Measurements from ENCODE around the gene CNTN4.

CNTN4 gene

DNA sequence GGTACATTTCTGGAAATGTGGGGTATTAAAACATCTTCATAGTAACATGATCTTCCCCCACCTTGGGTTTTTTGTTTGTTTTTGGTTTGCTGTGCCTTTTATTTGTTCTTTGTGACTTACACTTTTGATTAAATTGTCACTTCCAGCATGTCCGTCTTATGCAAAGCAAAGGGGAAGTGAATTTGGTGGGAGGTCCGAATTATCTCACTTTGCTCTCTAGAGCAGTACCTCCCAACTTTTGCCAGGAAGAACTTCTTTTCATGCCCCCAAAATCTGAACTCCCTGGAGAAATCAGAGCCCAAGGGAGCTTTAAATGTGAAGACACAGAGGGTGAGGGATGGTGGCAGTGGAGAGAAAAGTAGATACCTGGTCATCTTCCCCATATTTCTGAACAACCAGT, 838.4 kb downstream of the CNTN4 start:
- Histone ChIP-seq H4K20me1 (ENCODE audit: insufficient read depth, low read length) (no peaks in the 10 kb centered on the region), H2AFZ (ENCODE audit: low read length) (no peak overlapping the region), H3K79me2 (ENCODE audit: low read length) (no peaks in the 10 kb centered on the region), H3F3A (ENCODE audit: insufficient read depth, low read length) (peaks cover 14% of the 10 kb centered on the region), H3K27ac (ENCODE audit: low read length) (no peak overlapping the region), H3K9ac (ENCODE audit: low read length) (no peak overlapping the region), H3K4me3 (ENCODE audit: low read length) (no peak overlapping the region), H3K4me2 (ENCODE audit: low read depth, low read length) (no peak overlapping the region), H3K27me3 (replicated peaks; ENCODE audit: insufficient read depth, low read length) (no peaks in the 10 kb centered on the region), H3K4me1 (ENCODE audit: low read length) (peaks cover 23% of the 10 kb centered on the region), H3K9me2 (replicated peaks; ENCODE audit: insufficient read depth, low read length) (no peaks in the 10 kb centered on the region), H3K9me3 (replicated peaks; ENCODE audit: insufficient read depth, low read length) (no peaks in the 10 kb centered on the region), H3K36me3 (replicated peaks; ENCODE audit: insufficient read depth, low read length) (no peaks in the 10 kb centered on the region)
- DNase-seq = no peak
- no peak for TF ChIP-seq EZH2phosphoT487 (IDR thresholded peaks at IDR 0.05; ENCODE audit: low read length)
- no peak for TF ChIP-seq EZH2 (optimal IDR thresholded peaks at IDR 0.05; ENCODE audit: low read depth, low read length)
- TF ChIP-seq, protein P1, sequence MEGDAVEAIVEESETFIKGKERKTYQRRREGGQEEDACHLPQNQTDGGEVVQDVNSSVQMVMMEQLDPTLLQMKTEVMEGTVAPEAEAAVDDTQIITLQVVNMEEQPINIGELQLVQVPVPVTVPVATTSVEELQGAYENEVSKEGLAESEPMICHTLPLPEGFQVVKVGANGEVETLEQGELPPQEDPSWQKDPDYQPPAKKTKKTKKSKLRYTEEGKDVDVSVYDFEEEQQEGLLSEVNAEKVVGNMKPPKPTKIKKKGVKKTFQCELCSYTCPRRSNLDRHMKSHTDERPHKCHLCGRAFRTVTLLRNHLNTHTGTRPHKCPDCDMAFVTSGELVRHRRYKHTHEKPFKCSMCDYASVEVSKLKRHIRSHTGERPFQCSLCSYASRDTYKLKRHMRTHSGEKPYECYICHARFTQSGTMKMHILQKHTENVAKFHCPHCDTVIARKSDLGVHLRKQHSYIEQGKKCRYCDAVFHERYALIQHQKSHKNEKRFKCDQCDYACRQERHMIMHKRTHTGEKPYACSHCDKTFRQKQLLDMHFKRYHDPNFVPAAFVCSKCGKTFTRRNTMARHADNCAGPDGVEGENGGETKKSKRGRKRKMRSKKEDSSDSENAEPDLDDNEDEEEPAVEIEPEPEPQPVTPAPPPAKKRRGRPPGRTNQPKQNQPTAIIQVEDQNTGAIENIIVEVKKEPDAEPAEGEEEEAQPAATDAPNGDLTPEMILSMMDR (IDR thresholded peaks at IDR 0.05; ENCODE audit: low read length) = no peak

DNA sequence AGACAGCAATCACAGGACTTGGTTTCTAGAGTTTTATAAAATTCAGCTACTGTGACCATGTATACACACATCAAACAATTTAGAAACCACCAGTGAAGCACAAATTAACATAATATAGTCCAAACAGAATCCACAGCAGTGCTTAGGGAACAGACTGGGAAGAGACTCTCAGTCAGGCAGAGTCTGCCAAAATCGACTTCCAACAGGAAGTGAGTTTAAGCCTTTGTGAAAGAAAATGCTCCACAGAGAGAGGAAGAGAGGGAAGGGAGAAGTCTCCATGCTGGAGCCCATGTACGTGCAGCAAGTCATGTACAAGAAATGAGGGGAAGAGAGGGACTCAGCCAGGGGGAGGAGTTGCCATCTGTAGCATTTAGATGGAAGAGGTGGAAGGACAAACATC, 838.9 kb downstream of the CNTN4 start:
- Histone ChIP-seq H3K27ac (ENCODE audit: low read length) (no peak overlapping the region), H3K9me2 (replicated peaks; ENCODE audit: insufficient read depth, low read length) (no peaks in the 10 kb centered on the region), H3K36me3 (replicated peaks; ENCODE audit: insufficient read depth, low read length) (no peaks in the 10 kb centered on the region), H3K9me3 (replicated peaks; ENCODE audit: insufficient read depth, low read length) (no peaks in the 10 kb centered on the region), H3K27me3 (replicated peaks; ENCODE audit: insufficient read depth, low read length) (no peaks in the 10 kb centered on the region), H3K79me2 (ENCODE audit: low read length) (no peaks in the 10 kb centered on the region), H4K20me1 (ENCODE audit: insufficient read depth, low read length) (no peaks in the 10 kb centered on the region), H3F3A (ENCODE audit: insufficient read depth, low read length) (peaks cover 14% of the 10 kb centered on the region), H3K4me3 (ENCODE audit: low read length) (no peak overlapping the region), H3K4me2 (ENCODE audit: low read depth, low read length) (no peak overlapping the region), H3K4me1 (ENCODE audit: low read length) (peaks cover 23% of the 10 kb centered on the region), H2AFZ (ENCODE audit: low read length) (no peak overlapping the region), H3K9ac (ENCODE audit: low read length) (no peak overlapping the region)
- no peak for DNase-seq
- TF ChIP-seq EZH2phosphoT487 (IDR thresholded peaks at IDR 0.05; ENCODE audit: low read length) (no peak), EZH2 (optimal IDR thresholded peaks at IDR 0.05; ENCODE audit: low read depth, low read length) (no peak)

DNA sequence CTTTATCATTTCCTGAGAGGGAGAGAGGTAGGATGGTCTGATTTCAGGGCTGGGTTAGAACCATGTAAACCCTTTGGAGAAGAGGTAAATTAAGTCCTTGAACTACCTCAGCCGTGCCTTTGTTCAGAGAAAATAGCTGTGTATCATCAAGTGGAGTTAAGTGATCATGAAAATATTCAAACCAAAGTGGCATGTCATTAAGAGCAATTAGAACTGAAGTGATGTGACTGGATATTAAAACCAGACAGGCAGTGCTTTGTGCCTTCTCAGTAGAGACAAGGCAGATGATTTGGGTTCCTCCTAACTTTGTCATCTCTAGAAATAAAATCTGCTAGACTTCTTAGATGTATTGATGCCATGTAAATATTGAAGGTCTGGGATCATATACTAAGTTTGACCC, 840.0 kb downstream of the CNTN4 start:
- no peaks in the 10 kb centered on the region for H3K36me3 ChIP-seq (replicated peaks; ENCODE audit: insufficient read depth, low read length)
- no peak for DNase-seq
- no peaks in the 10 kb centered on the region for H4K20me1 ChIP-seq (ENCODE audit: insufficient read depth, low read length)
- H3K9ac ChIP-seq (ENCODE audit: low read length) = no peak overlapping the region
- no peak overlapping the region for H2AFZ ChIP-seq (ENCODE audit: low read length)
- peaks cover 23% of the 10 kb centered on the region for H3K4me1 ChIP-seq (ENCODE audit: low read length)
- H3K4me3 ChIP-seq (ENCODE audit: low read length) = no peak overlapping the region
- H3K27ac ChIP-seq (ENCODE audit: low read length) = no peak overlapping the region
- H3K27me3 ChIP-seq (replicated peaks; ENCODE audit: insufficient read depth, low read length) = no peaks in the 10 kb centered on the region
- H3F3A ChIP-seq (ENCODE audit: insufficient read depth, low read length) = peaks cover 14% of the 10 kb centered on the region
- no peak overlapping the region for H3K4me2 ChIP-seq (ENCODE audit: low read depth, low read length)
- H3K79me2 ChIP-seq (ENCODE audit: low read length) = no peaks in the 10 kb centered on the region
- H3K9me2 ChIP-seq (replicated peaks; ENCODE audit: insufficient read depth, low read length) = no peaks in the 10 kb centered on the region
- no peaks in the 10 kb centered on the region for H3K9me3 ChIP-seq (replicated peaks; ENCODE audit: insufficient read depth, low read length)
- TF ChIP-seq EZH2phosphoT487 (IDR thresholded peaks at IDR 0.05; ENCODE audit: low read length) (no peak), EZH2 (optimal IDR thresholded peaks at IDR 0.05; ENCODE audit: low read depth, low read length) (no peak)
- TF ChIP-seq, protein P1 (IDR thresholded peaks at IDR 0.05; ENCODE audit: low read length) = no peak

DNA sequence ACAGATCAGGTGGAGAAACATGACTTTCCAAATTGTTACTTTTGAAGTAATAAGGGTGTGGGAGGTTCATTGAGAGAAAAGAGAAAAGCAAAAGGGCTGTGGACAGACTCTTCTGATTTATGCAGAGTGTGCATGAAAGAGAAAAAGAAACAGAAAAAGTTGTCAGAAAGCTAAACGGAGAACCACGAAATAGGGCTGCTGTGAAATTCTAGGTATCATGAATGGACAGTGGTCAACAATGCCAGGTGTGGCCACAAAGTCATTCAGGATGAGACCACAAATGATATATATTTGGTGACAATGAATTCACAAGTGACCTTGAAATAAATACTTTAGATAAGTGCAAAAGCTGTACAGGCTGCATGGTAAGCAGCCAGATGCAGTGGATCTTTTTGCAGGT, 841.4 kb downstream of the CNTN4 start:
- H3K9ac ChIP-seq (ENCODE audit: low read length) = no peak overlapping the region
- H3F3A ChIP-seq (ENCODE audit: insufficient read depth, low read length) = peaks cover 18% of the 10 kb centered on the region
- DNase-seq = peak; percentile 72
- no peak overlapping the region for H2AFZ ChIP-seq (ENCODE audit: low read length)
- peaks cover 26% of the 10 kb centered on the region for H3K4me1 ChIP-seq (ENCODE audit: low read length)
- no peaks in the 10 kb centered on the region for H4K20me1 ChIP-seq (ENCODE audit: insufficient read depth, low read length)
- H3K27ac ChIP-seq (ENCODE audit: low read length) = peak overlapping the region; percentile 70; the same call in 1 of the 2 replicates
- no peak for TF ChIP-seq EZH2phosphoT487 (IDR thresholded peaks at IDR 0.05; ENCODE audit: low read length)
- TF ChIP-seq, protein P1 (IDR thresholded peaks at IDR 0.05; ENCODE audit: low read length) = no peak
- TF ChIP-seq EZH2 (optimal IDR thresholded peaks at IDR 0.05; ENCODE audit: low read depth, low read length) = no peak
- H3K79me2 ChIP-seq (ENCODE audit: low read length) = no peaks in the 10 kb centered on the region
- H3K4me3 ChIP-seq (ENCODE audit: low read length) = 0 out of 2 replicates have a peak overlapping the region, but pooled peaks have one; percentile 18
- no peaks in the 10 kb centered on the region for H3K9me2 ChIP-seq (replicated peaks; ENCODE audit: insufficient read depth, low read length)
- H3K27me3 ChIP-seq (replicated peaks; ENCODE audit: insufficient read depth, low read length) = no peaks in the 10 kb centered on the region
- peak overlapping the region; percentile 46; the same call in 1 of the 2 replicates for H3K4me2 ChIP-seq (ENCODE audit: low read depth, low read length)
- no peaks in the 10 kb centered on the region for H3K36me3 ChIP-seq (replicated peaks; ENCODE audit: insufficient read depth, low read length)
- H3K9me3 ChIP-seq (replicated peaks; ENCODE audit: insufficient read depth, low read length) = no peaks in the 10 kb centered on the region
